Esophagus muscularis mucosa (tissue), 4 donors: ENCODE results near the gene UBAC2.

Experiments
- EP300 ChIP-seq: sonication (generic); formaldehyde crosslinking; IDR thresholded peaks from one replicate; pipeline ENCODE4 v1.6.1; 2017; ENCODE audit warnings: antibody characterized with exemption
- POLR2A ChIP-seq: fragments of 450-650 bp; IDR thresholded peaks from one replicate; pipeline ENCODE4 v1.6.1; 2017; ENCODE audit warnings: antibody characterized with exemption, moderate library complexity, mild to moderate bottlenecking, low read depth
- POLR2AphosphoS5 ChIP-seq, 2 donors: sonication (generic); formaldehyde crosslinking; IDR thresholded peaks; one replicate each; pipeline ENCODE4 v1.6.1; 2017; ENCODE audit warnings: antibody characterized with exemption in 2 of 2
- TF ChIP-seq, protein P1 (sequence below), 3 experiments: fragments of 200-600 bp in 2 of 3; fragments of 450-650 bp in 1 of 3; sonication (generic) in 2 of 3; IDR thresholded peaks; one replicate each; pipeline ENCODE4 v1.5.1; 2017 to 2019; ENCODE audit warnings: antibody characterized with exemption in 3 of 3, mild to moderate bottlenecking in 2 of 3, moderate library complexity in 1 of 3

DNA sequence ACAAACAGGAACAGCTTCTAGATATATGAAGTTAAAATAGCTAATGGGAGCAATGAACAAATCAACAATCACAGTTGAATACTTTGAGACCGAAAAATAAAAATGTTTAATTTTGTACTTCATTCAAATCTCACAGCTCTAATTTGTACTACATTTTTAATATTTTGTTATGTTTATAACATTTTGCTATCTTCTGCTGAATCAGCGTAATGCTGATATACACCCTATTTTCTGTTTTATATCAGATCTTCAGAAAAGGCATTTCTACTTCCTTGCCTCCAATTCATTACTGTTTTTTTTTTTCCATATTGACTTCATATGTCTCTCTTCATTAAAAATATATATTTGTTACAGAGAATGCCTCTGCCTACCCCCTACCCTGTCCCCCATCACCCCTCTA, 134.4 kb downstream of the UBAC2 start:
- TF ChIP-seq, protein P1, sequence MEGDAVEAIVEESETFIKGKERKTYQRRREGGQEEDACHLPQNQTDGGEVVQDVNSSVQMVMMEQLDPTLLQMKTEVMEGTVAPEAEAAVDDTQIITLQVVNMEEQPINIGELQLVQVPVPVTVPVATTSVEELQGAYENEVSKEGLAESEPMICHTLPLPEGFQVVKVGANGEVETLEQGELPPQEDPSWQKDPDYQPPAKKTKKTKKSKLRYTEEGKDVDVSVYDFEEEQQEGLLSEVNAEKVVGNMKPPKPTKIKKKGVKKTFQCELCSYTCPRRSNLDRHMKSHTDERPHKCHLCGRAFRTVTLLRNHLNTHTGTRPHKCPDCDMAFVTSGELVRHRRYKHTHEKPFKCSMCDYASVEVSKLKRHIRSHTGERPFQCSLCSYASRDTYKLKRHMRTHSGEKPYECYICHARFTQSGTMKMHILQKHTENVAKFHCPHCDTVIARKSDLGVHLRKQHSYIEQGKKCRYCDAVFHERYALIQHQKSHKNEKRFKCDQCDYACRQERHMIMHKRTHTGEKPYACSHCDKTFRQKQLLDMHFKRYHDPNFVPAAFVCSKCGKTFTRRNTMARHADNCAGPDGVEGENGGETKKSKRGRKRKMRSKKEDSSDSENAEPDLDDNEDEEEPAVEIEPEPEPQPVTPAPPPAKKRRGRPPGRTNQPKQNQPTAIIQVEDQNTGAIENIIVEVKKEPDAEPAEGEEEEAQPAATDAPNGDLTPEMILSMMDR (IDR thresholded peaks at IDR 0.05) = no peak
- TF ChIP-seq POLR2A = no peak
- no peak for TF ChIP-seq POLR2AphosphoS5 (IDR thresholded peaks at IDR 0.05)
- TF ChIP-seq EP300 = no peak
